Thyroid gland (tissue), 4 donors: Measurements from ENCODE around the gene FRRS1L.

ENCODE experiments used
- POLR2A ChIP-seq, 2 donors: fragments of 450-650 bp; IDR thresholded peaks; one replicate each; pipeline ENCODE4 v1.6.1; 2017; ENCODE audit warnings: antibody characterized with exemption in 2 of 2, mild to moderate bottlenecking in 2 of 2, moderate library complexity in 1 of 2
- TF ChIP-seq, protein P1 (sequence below), 6 experiments: fragments of 200-600 bp in 3 of 6; fragments of 450-650 bp in 3 of 6; sonication (generic) in 3 of 6; IDR thresholded peaks; one replicate each; pipeline ENCODE4 v1.5.1; 2016 to 2019; ENCODE audit warnings: antibody characterized with exemption in 6 of 6, mild to moderate bottlenecking in 2 of 6, inconsistent platforms in 1 of 6, moderate library complexity in 1 of 6

DNA sequence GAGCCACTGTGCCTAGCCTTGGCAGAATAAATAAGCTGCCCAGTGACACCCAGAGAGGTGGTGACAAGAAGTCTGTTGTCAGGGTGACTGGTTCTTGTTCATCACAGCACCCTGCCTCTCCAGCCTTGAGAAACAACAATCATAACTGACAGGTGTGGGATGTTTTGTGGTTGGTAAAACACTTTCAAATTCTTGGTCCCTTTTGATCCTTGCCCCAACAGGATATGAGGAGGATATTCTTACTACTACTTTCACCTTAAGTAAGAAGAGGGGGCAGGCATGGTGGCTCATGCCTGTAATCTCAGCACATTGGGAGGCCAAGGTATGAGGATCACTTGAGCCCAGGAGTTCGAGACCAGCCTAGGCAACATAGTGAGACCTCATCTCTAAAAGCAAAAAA is 14.2 kb upstream of the FRRS1L start:
- TF ChIP-seq, protein P1, sequence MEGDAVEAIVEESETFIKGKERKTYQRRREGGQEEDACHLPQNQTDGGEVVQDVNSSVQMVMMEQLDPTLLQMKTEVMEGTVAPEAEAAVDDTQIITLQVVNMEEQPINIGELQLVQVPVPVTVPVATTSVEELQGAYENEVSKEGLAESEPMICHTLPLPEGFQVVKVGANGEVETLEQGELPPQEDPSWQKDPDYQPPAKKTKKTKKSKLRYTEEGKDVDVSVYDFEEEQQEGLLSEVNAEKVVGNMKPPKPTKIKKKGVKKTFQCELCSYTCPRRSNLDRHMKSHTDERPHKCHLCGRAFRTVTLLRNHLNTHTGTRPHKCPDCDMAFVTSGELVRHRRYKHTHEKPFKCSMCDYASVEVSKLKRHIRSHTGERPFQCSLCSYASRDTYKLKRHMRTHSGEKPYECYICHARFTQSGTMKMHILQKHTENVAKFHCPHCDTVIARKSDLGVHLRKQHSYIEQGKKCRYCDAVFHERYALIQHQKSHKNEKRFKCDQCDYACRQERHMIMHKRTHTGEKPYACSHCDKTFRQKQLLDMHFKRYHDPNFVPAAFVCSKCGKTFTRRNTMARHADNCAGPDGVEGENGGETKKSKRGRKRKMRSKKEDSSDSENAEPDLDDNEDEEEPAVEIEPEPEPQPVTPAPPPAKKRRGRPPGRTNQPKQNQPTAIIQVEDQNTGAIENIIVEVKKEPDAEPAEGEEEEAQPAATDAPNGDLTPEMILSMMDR (IDR thresholded peaks at IDR 0.05) = no peak
- TF ChIP-seq POLR2A (IDR thresholded peaks at IDR 0.05) = no peak
